NK-92 treated with Interleukin-12 subunit alpha and Interleukin-12 subunit beta, amount 100 ng/mL, for 24 hours (cell line): ENCODE results near the gene IRGQ.
A peak's percentile ranks its signal among the peaks of the same experiment; 100 is the strongest.
"Not testable (repeated sequence)": the region's sequence is repeated elsewhere in the genome, so short reads cannot be mapped to it uniquely, and the experiment has no call there.

ENCODE experiments used
- DNase-seq: peaks from one replicate; lab custom pipeline; 2025; lab: John Stamatoyannopoulos, UW

IRGQ gene, protein sequence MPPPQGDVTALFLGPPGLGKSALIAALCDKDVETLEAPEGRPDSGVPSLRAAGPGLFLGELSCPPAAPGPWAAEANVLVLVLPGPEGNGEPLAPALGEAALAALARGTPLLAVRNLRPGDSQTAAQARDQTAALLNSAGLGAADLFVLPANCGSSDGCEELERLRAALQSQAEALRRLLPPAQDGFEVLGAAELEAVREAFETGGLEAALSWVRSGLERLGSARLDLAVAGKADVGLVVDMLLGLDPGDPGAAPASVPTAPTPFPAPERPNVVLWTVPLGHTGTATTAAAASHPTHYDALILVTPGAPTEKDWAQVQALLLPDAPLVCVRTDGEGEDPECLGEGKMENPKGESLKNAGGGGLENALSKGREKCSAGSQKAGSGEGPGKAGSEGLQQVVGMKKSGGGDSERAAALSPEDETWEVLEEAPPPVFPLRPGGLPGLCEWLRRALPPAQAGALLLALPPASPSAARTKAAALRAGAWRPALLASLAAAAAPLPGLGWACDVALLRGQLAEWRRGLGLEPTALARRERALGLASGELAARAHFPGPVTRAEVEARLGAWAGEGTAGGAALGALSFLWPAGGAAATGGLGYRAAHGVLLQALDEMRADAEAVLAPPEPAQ

DNA sequence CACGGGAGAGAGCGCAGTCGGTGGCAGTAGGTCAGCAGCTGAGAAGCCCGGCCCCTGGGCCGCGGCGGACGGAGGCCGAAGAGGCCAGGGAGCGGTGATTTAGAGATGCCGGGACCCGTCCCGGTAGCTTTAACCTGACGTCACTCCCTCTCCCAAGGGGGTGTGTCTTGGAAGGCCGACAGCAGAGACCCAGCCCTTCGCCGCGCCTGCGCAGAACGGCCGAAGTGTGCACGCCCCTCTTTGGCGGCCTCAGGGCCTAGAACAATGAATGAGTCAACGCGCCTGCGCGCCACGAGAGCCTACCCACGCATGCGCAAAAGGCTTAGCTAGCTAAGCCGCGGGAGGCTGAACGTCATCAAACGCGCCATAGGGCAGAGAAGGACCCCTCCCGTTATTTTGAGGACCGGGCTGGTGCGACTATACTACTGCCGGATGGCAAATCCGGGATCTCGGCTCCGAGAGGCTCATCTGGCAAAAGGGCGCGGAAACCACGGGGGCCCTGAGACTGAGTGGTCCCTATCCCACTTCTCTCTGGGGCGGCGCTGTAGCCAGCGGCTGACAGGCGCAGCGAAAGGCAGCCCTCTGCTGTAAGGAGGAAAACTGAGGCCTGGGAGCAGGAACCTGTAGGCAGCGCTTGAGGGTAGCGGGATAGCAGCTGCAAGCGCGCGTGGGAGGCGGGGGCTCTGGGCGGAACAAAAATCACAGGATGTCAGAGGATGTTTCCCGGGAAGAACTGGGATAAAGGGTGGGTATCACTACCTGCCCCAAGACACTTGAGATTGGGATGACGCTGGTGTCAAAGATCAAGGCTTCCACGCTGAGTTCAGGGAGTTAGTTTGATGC lies at the start of gene IRGQ, which contains the start of gene ZNF576:
IRGQ (minus strand) TSS at position 136 of the 843 bp plus-strand sequence. CDS start 796 bp downstream, outside the sequence.
ZNF576 (plus strand) TSS at position 597 of the 843 bp plus-strand sequence. CDS start 514 bp downstream, outside the sequence.
- DNase-seq = peak; percentile 99

DNA sequence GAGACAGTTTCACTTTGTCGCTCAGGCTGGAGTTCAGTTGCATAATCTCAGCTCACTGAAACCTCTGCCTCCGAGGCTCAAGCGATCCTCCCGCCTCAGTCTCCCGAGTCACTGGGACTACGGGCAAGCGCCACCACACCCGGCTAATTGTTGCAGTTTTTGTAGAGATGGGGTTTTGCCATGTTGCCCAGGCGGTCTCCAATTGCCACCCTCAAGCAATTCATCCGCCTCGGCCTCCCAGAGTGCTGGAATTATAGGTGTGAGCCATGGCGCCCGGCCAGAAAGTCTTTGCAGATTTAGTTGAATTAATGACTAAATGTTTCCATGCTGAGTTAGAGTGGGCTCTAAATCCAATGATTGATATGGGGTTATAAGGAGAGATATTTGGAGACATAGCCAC lies 48.2 kb upstream of the IRGQ start:
- no peak for DNase-seq

DNA sequence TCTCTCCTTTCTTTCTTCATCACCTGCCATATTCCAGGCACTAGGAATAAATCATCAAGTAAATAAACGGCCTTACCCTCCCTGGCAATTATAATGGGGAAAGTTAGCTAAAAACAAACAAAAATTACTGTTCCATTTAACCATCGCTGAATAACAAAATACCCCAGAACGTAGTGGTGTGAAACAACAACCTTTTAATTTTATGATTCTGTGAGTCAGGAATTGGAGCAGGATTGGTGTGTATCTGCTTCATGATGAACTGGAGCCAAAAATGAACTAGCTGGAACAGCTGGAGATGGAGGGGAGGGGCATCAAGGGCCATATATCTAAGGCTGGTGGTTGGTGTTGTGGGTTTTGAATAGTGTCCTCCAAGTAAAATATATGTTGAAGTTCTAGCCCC lies 47.4 kb upstream of the IRGQ start:
- DNase-seq = no peak

DNA sequence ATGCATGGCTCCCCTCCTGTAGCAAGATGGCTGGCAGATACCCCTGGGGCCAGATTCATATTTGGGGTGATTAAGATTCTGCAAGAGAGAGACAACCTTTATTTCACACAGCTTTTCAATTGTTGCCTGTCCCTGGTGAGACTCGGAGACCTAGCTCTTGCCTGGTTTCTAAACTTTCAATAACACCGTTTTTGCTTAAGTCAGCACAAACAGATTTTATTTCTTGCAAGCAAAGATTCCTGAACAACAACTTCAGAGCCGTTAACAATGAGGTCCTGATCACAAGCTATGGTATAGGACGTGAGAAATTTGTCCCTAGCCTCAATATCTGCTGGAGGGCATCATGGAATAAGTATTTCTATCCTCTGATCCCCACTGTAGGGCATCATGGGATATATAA lies 46.6 kb upstream of the IRGQ start:
- DNase-seq = no peak

- DNase-seq = no peak
Measured at GRCh38 chr19:43641333-43641732, 45.4 kb upstream of the IRGQ start.

DNA sequence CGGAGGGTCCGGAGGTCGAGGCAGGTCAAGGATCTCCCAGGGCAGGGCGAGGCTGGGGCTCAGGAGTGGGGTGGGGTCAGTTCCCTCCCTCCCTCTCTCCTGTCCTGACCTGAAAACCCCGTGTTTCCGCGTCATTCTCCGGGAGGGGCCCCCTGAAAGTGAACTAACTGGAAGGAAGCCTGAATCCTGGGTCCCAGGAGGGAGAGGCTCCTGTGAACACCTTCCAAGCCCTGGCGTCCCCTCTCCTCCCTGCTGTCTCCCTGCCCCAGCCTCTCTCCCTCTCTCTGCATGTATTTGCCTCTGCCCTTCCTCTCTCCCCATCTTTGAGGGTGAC lies 44.5 kb upstream of the IRGQ start:
- no peak for DNase-seq

- DNase-seq = no peak
Measured at GRCh38 chr19:43639519-43640423, 43.8 kb upstream of the IRGQ start, which contains the start of gene CADM4. TSS of gene CADM4 (minus strand) at chr19:43639850. CDS start at chr19:43639790, 60 bp downstream.

GRCh38 chr19:43638995-43639518 lies 43.1 kb upstream of the IRGQ start:
- DNase-seq = no peak

- no peak for DNase-seq
Measured at GRCh38 chr19:43638214-43638994, 42.5 kb upstream of the IRGQ start.

GRCh38 chr19:43636121-43636683 lies 40.3 kb upstream of the IRGQ start:
- no peak for DNase-seq

DNA sequence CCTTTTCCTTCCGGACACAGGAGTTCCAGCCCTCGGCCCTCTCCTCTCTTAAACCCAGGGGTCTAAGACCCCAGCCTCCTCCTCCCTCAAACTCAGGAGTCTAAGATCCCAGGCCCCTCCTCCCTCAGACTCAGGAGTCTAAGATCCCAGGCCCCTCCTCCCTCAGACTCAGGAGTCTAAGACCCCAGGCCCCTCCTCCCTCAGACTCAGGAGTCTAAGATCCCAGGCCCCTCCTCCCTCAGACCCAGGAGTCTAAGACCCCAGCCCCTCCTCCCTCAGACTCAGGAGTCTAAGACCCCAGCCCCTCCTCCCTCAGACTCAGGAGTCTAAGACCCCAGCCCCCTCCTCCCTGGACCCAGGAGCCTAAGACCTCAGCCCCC lies 39.6 kb upstream of the IRGQ start:
- DNase-seq = not testable (repeated sequence)

GRCh38 chr19:43634872-43635560 lies 39.1 kb upstream of the IRGQ start:
- DNase-seq = no peak

GRCh38 chr19:43634506-43634871 lies 38.6 kb upstream of the IRGQ start:
- DNase-seq = no peak

DNA sequence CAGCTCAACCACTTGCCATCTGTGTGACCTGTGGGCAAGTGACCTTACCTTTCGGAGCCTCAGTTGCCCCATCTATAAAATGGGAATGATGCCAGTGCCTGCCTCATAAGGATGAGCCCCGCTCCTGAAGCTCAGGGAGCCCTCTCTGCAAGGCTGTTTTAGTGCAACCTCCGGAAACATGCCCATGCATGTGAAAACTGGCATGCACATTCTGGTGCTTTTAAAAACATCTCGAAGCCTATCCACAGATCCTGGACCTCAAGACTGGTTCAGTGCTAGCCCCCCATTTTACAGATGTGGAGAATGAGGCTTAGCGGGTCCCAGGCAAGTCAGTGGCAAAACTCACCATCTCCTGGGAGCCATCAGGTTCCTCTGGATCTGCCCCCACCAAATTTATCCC lies 38.1 kb upstream of the IRGQ start:
- no peak for DNase-seq

DNA sequence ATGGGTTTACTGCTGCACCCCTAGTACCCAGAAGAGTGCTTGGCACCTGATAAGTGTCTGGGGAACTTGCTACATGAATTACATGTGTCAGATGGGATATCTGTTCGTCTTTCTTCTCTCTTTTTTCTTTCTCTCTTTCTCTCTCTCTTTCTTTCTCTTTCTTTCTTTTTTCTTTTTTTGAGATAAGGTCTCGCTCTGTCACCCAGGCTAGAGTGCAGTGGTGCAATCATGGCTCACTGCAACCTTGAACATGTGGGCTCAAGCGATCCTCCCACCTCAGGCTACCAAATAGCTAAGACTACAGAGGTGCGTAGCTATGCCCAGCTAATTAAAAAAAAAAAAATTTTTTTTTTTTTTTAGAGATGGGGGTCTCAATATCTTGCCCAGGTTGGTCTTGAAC lies 37.6 kb upstream of the IRGQ start:
- no peak for DNase-seq

GRCh38 chr19:43631491-43631890 lies 35.6 kb upstream of the IRGQ start:
- no peak for DNase-seq

GRCh38 chr19:43628646-43629326 lies 32.9 kb upstream of the IRGQ start:
- DNase-seq = no peak

DNA sequence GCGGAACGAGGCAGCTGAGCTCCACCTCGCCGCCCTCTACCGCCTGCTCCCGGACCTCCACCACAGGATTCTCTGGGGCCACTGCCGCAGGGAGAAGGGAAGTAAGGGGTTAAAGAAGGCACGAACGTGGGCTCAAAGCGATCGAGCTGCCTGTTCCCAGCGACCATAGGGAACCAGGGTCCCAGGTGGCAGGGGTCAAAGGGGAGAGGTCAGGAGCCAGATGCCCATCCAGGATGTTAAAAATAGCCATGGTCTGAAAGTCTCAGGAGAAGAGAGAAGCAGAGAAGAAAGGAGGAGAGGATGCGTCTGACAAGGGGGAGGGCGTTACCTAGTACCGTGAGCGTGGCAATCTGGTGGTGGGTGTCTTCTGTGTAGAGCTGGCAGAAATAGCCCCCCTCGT lies 30.9 kb upstream of the IRGQ start:
- DNase-seq = no peak
